ENCODE data around the gene MED31.
A peak's percentile ranks its signal among the peaks of the same experiment; 100 is the strongest.

Gene MED31

GRCh38 chr17:6648181-6648580 lies 3.2 kb downstream of the MED31 start:
- Histone ChIP-seq H4K8ac (ENCODE audit: low read depth, low read length) (no peak overlapping the region), H3K4ac (ENCODE audit: low read depth, low read length) (no peak overlapping the region), H3K79me2 (ENCODE audit: control insufficient read depth, insufficient read depth, low read length, poor library complexity) (peaks cover 2% of the 10 kb centered on the region), H3K4me3 (ENCODE audit: low read depth, low read length) (no peak overlapping the region), H3K4me2 (ENCODE audit: low read length) (no peak overlapping the region), H3K27me3 (ENCODE audit: insufficient read depth, low read length) (no peaks in the 10 kb centered on the region), H3K9ac (ENCODE audit: low read length) (no peak overlapping the region), H3K18ac (ENCODE audit: low read length) (no peak overlapping the region), H3K4me1 (ENCODE audit: control insufficient read depth in 1 of 2, insufficient read depth in 2 of 2, low read length in 2 of 2) (peaks cover 7 to 8% of the 10 kb centered on the region in 2 experiments), H3K23ac (ENCODE audit: low read length) (no peak overlapping the region), H3K27ac (ENCODE audit: low read depth, low read length) (no peak overlapping the region), H3K14ac (ENCODE audit: low read length) (no peak overlapping the region), H2BK12ac (ENCODE audit: low read length) (no peak overlapping the region), H4K91ac (ENCODE audit: low read depth, low read length) (no peak overlapping the region), H3K36me3 (ENCODE audit: control insufficient read depth in 1 of 2, insufficient read depth in 2 of 2, low read length in 2 of 2) (peaks cover 3 to 13% of the 10 kb centered on the region in 2 experiments), H2AK5ac (ENCODE audit: low read length) (no peak overlapping the region), H3K79me1 (ENCODE audit: low read length) (peaks cover 8% of the 10 kb centered on the region), H3K9me3 (ENCODE audit: insufficient read depth, low read depth, low read length) (no peaks in the 10 kb centered on the region), H2BK120ac (ENCODE audit: insufficient read depth, low read length, poor library complexity) (no peak overlapping the region), H2AFZ (ENCODE audit: insufficient read depth, low read length, poor library complexity) (no peak overlapping the region), H2BK5ac (ENCODE audit: low read depth, low read length, poor library complexity) (no peak overlapping the region), H4K12ac (ENCODE audit: low read depth, low read length) (no peak overlapping the region)
- DNase-seq = no peak

- Histone ChIP-seq H3K4me2 (ENCODE audit: low read length) (no peak overlapping the region), H4K12ac (ENCODE audit: low read depth, low read length) (no peak overlapping the region), H4K8ac (ENCODE audit: low read depth, low read length) (no peak overlapping the region), H2AFZ (ENCODE audit: insufficient read depth, low read length, poor library complexity) (no peak overlapping the region), H3K4me1 (ENCODE audit: control insufficient read depth in 1 of 2, insufficient read depth in 2 of 2, low read length in 2 of 2) (peaks cover 9 to 10% of the 10 kb centered on the region in 2 experiments), H3K4ac (ENCODE audit: low read depth, low read length) (no peak overlapping the region), H2AK5ac (ENCODE audit: low read length) (no peak overlapping the region), H3K36me3 (ENCODE audit: control insufficient read depth in 1 of 2, insufficient read depth in 2 of 2, low read length in 2 of 2) (peaks cover 4 to 12% of the 10 kb centered on the region in 2 experiments), H3K9me3 (ENCODE audit: insufficient read depth, low read depth, low read length) (no peaks in the 10 kb centered on the region), H2BK120ac (ENCODE audit: insufficient read depth, low read length, poor library complexity) (no peak overlapping the region), H3K4me3 (ENCODE audit: low read depth, low read length) (no peak overlapping the region), H3K18ac (ENCODE audit: low read length) (no peak overlapping the region), H3K79me1 (ENCODE audit: low read length) (peaks cover 12% of the 10 kb centered on the region), H3K23ac (ENCODE audit: low read length) (no peak overlapping the region), H3K14ac (ENCODE audit: low read length) (no peak overlapping the region), H3K9ac (ENCODE audit: low read length) (no peak overlapping the region), H3K27me3 (ENCODE audit: insufficient read depth, low read length) (no peaks in the 10 kb centered on the region), H3K27ac (ENCODE audit: low read depth, low read length) (no peak overlapping the region), H3K79me2 (ENCODE audit: control insufficient read depth, insufficient read depth, low read length, poor library complexity) (peaks cover 9% of the 10 kb centered on the region), H2BK5ac (ENCODE audit: low read depth, low read length, poor library complexity) (no peak overlapping the region), H2BK12ac (ENCODE audit: low read length) (no peak overlapping the region), H4K91ac (ENCODE audit: low read depth, low read length) (no peak overlapping the region)
- no CpG with 5 or more reads among the region's 5 CpGs for WGBS (ENCODE audit: extremely low coverage, insufficient coverage, insufficient read length)
- no peak for DNase-seq
Observed at GRCh38 chr17:6643451-6644125, 7.8 kb downstream of the MED31 start.

- Histone ChIP-seq H2BK5ac (ENCODE audit: low read depth, low read length, poor library complexity) (no peak overlapping the region), H3K36me3 (ENCODE audit: control insufficient read depth in 1 of 2, insufficient read depth in 2 of 2, low read length in 2 of 2) (peaks cover 6 to 7% of the 10 kb centered on the region in 2 experiments), H4K91ac (ENCODE audit: low read depth, low read length) (no peak overlapping the region), H2BK120ac (ENCODE audit: insufficient read depth, low read length, poor library complexity) (no peak overlapping the region), H3K9ac (ENCODE audit: low read length) (no peak overlapping the region), H3K4me2 (ENCODE audit: low read length) (no peak overlapping the region), H3K79me1 (ENCODE audit: low read length) (peaks cover 12% of the 10 kb centered on the region), H3K4me1 (ENCODE audit: control insufficient read depth in 1 of 2, insufficient read depth in 2 of 2, low read length in 2 of 2) (peaks cover 9 to 10% of the 10 kb centered on the region in 2 experiments), H3K27ac (ENCODE audit: low read depth, low read length) (no peak overlapping the region), H3K18ac (ENCODE audit: low read length) (no peak overlapping the region), H3K4me3 (ENCODE audit: low read depth, low read length) (no peak overlapping the region), H3K27me3 (ENCODE audit: insufficient read depth, low read length) (no peaks in the 10 kb centered on the region), H4K8ac (ENCODE audit: low read depth, low read length) (no peak overlapping the region), H2BK12ac (ENCODE audit: low read length) (no peak overlapping the region), H3K23ac (ENCODE audit: low read length) (no peak overlapping the region), H3K4ac (ENCODE audit: low read depth, low read length) (no peak overlapping the region), H2AK5ac (ENCODE audit: low read length) (no peak overlapping the region), H2AFZ (ENCODE audit: insufficient read depth, low read length, poor library complexity) (no peak overlapping the region), H3K14ac (ENCODE audit: low read length) (no peak overlapping the region), H3K9me3 (ENCODE audit: insufficient read depth, low read depth, low read length) (no peaks in the 10 kb centered on the region), H4K12ac (ENCODE audit: low read depth, low read length) (no peak overlapping the region), H3K79me2 (ENCODE audit: control insufficient read depth, insufficient read depth, low read length, poor library complexity) (peaks cover 9% of the 10 kb centered on the region)
- DNase-seq = no peak
- no CpG with 5 or more reads among the region's 2 CpGs for WGBS (ENCODE audit: extremely low coverage, insufficient coverage, insufficient read length)
Observed at GRCh38 chr17:6642592-6642991, 8.8 kb downstream of the MED31 start.

- Histone ChIP-seq H2AFZ (ENCODE audit: insufficient read depth, low read length, poor library complexity) (peak overlapping the region; percentile 41), H2BK120ac (ENCODE audit: insufficient read depth, low read length, poor library complexity) (no peak overlapping the region)
Observed at GRCh38 chr17:6641247-6641863, 10.1 kb downstream of the MED31 start.

More at GRCh38 chr17:6641247-6641863, 10.1 kb downstream of the MED31 start:
- peak; percentile 6 to 54 for DNase-seq
- Histone ChIP-seq H3K27me3 (ENCODE audit: insufficient read depth, low read length) (no peaks in the 10 kb centered on the region), H3K79me2 (ENCODE audit: control insufficient read depth, insufficient read depth, low read length, poor library complexity) (peaks cover 9% of the 10 kb centered on the region), H3K14ac (ENCODE audit: low read length) (peak overlapping the region; percentile 23), H4K12ac (ENCODE audit: low read depth, low read length) (peak overlapping the region; percentile 20), H3K27ac (ENCODE audit: low read depth, low read length) (peak overlapping the region; percentile 14), H3K4me2 (ENCODE audit: low read length) (peak overlapping the region; percentile 69), H2BK12ac (ENCODE audit: low read length) (no peak overlapping the region), H4K91ac (ENCODE audit: low read depth, low read length) (no peak overlapping the region), H3K9ac (ENCODE audit: low read length) (peak overlapping the region; percentile 83), H3K4ac (ENCODE audit: low read depth, low read length) (no peak overlapping the region), H3K4me3 (ENCODE audit: low read depth, low read length) (peak overlapping the region; percentile 87), H4K8ac (ENCODE audit: low read depth, low read length) (peak overlapping the region; percentile 99), H3K36me3 (ENCODE audit: control insufficient read depth in 1 of 2, insufficient read depth in 2 of 2, low read length in 2 of 2) (peaks cover 3 to 5% of the 10 kb centered on the region in 2 experiments), H3K18ac (ENCODE audit: low read length) (peak overlapping the region; percentile 7), H3K4me1 (ENCODE audit: control insufficient read depth in 1 of 2, insufficient read depth in 2 of 2, low read length in 2 of 2) (peaks cover 9 to 10% of the 10 kb centered on the region in 2 experiments), H3K79me1 (ENCODE audit: low read length) (peaks cover 12% of the 10 kb centered on the region), H2BK5ac (ENCODE audit: low read depth, low read length, poor library complexity) (peak overlapping the region; percentile 5), H3K23ac (ENCODE audit: low read length) (no peak overlapping the region), H3K9me3 (ENCODE audit: insufficient read depth, low read depth, low read length) (no peaks in the 10 kb centered on the region), H2AK5ac (ENCODE audit: low read length) (no peak overlapping the region)
- no CpG with 5 or more reads among the region's 20 CpGs for WGBS (ENCODE audit: extremely low coverage, insufficient coverage, insufficient read length)

Data from trophoblast cell (in vitro differentiated cells and primary cell).